Measurements from ENCODE around the gene PLCD3.

PLCD3 gene

DNA sequence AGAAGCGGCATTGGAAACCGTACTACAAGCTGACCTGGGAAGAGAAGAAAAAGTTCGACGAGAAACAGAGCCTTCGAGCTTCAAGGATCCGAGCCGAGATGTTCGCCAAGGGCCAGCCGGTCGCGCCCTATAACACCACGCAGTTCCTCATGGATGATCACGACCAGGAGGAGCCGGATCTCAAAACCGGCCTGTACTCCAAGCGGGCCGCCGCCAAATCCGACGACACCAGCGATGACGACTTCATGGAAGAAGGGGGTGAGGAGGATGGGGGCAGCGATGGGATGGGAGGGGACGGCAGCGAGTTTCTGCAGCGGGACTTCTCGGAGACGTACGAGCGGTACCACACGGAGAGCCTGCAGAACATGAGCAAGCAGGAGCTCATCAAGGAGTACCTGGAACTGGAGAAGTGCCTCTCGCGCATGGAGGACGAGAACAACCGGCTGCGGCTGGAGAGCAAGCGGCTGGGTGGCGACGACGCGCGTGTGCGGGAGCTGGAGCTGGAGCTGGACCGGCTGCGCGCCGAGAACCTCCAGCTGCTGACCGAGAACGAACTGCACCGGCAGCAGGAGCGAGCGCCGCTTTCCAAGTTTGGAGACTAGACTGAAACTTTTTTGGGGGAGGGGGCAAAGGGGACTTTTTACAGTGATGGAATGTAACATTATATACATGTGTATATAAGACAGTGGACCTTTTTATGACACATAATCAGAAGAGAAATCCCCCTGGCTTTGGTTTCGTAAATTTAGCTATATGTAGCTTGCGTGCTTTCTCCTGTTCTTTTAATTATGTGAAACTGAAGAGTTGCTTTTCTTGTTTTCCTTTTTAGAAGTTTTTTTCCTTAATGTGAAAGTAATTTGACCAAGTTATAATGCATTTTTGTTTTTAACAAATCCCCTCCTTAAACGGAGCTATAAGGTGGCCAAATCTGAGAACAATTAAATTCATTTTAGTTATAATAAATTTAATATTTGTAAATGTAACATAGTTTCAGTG lies 17.7 kb upstream of the PLCD3 start:
- DNase-seq, result peak in 1 of 2 experiments; percentile 62

DNA sequence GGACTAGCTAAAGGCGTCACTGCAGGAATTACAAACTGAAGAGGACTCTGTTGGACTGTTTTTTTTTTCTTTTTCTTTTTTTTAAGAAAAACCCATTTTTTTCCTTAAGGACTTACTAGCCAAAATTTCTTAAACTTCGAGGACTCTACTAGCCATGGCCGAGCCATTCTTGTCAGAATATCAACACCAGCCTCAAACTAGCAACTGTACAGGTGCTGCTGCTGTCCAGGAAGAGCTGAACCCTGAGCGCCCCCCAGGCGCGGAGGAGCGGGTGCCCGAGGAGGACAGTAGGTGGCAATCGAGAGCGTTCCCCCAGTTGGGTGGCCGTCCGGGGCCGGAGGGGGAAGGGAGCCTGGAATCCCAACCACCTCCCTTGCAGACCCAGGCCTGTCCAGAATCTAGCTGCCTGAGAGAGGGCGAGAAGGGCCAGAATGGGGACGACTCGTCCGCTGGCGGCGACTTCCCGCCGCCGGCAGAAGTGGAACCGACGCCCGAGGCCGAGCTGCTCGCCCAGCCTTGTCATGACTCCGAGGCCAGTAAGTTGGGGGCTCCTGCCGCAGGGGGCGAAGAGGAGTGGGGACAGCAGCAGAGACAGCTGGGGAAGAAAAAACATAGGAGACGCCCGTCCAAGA lies 16.8 kb upstream of the PLCD3 start:
- DNase-seq, result peak; percentile 63 to 82

DNA sequence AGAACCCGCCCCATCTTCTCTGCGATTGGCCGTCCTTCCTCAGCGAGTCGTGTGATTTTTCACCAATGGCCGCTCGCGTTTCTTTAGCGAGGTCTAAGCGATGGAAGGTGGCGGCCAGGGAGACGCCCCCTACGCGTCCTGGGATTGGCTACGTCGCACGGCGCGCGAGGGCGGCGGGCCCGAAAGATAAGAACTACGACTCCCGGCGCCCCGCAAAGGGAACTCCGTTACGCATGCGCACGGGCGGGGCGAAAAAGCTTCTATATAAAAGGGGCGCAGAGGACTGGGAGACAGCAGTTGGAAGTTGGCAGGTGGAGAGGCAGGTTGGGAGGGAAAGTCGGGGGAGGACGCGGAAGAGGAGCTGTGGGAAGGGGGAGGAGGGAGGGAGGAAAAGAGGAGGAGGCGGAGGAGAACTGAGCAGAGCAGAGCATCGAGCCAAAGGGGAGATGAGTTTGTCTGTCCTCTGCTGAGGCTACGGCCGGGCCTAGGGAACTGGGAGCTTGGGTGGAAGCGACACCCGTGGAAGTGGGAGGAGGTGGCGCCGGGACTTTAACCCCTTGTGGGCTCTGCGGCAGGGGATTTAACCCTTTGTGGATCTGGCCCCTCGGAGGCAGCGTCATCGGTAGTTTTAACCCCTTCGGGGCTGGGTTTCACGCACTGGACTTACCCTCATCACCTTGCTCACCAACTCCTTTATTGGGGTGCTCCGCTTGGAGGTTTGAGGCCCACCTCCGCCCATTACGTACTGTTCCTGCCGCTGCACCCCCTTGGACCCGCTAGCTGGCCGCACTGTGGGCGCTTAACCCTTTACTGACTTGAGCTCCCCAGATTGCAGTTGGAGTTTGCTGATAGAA lies 16.1 kb upstream of the PLCD3 start, which contains the start of gene HEXIM1:
Gene HEXIM1, plus strand, starts transcription at position 293 of the 854 bp plus-strand sequence. CDS start 716 bp downstream, outside the sequence.
- peak; percentile 98 for DNase-seq

DNA sequence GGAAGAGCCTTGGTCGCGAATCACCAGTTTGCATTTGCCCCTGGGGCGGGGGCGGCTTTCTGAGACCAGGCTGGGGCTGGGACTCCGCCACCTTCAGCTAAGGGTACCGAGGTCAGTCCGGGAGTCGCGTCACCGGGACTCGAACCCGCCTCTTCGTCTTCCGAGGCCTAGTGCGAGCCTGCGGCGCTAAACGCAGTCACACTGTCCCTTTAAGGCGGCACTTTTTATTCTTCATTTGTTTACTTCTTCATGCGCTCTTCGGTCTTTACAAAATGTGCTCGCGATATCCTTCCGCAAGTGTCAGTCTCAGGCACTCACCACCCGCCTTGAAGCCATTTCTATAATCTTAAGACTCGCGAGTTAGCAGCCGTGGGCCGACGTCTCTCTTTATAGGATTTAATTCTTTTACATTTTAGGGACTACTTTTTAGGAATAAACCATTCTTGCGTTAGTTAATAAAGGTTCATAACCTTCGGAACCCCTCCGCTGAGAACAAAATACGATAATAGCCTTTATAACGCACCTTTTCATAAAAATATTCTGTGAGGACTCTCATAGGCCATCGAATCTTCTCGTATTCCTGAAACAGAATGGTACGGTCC lies 15.4 kb upstream of the PLCD3 start:
- peak; percentile 94 to 97 for DNase-seq

DNA sequence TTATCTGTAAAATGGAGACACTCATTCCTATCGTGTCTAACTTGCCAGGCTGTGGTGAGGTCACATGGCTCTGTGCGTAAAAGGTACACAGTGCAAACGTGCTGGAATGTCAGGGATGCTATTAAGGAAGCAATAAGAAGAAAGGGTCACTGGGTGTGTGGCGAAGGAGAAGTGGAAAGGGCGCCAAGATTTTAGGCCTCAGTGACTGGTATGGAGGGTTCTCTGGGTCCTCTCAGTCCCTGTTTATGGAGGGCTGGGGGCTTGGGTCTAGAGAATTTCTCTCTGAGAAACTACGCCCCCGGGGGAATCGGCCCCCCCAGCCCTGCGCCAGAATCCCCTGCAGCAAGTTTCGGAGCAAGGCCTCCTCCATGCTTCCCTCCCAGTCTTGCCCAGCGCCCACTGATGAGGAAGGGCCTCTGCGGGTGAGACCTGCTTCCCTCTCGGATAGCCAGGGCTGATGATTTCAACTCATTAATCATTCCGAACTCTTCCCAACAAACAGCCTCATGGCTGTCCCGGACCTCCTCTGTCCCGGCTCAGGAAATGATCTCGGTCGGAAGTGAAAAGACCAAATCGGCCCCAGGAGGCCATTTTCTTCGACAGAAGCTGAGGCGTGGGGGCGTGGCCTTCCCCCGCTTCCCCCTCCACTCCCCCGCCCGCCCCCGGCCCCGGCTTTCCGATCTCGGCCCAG lies 14.7 kb upstream of the PLCD3 start:
- DNase-seq, result peak in 1 of 2 experiments; percentile 81

DNA sequence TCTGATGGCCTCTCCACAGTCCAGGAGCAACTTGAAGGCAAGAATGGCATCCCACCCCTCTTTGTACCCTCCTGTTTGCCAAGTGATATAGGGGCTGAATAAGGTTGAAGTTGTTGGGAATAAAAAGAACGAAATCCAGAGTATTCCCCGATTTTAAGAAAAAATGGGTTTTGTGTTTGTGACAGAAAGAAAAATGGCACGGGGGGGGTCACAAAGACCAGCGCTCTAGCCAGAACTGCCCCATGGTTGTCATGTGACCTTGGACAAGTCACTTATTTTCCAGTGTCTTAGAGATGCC lies 14.2 kb upstream of the PLCD3 start:
- DNase-seq, result no peak

DNA sequence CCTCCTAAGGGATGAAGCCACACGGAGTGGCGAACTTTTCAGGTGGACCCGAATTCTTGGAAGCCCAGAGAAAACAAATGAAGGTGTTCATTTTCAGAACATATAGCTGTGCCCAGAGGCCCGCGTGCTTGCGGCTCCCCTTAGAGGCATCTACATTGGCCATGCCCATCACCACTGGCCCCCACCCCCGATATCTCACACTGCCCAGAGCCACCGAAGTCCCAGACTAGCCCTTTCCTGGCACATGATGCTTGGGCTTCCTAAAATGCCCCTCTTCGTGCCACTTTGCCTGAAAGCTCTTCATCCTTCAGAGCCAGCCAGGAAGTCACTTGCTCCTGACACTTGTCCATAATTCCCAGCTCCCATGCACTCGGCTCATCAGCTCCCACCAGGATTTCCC lies 13.9 kb upstream of the PLCD3 start:
- DNase-seq, result no peak

DNA sequence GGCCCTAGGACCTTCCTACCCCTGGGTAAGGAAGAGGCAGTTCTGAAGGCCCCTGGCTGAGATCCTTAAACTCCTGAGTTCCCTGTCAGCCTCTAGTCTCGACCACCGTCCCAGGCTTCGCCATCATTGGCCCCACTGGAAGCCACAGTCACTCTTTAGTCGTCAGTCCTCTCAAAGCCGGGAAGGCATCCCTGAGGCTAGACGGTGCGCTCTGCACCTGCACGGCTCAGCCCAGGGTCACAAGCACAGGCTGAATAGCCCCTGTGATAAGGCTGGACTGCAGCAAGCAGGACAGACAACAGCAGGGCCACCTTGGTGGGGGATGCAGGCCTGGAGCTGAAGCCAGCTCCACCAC lies 12.7 kb upstream of the PLCD3 start:
- DNase-seq, result no peak

DNA sequence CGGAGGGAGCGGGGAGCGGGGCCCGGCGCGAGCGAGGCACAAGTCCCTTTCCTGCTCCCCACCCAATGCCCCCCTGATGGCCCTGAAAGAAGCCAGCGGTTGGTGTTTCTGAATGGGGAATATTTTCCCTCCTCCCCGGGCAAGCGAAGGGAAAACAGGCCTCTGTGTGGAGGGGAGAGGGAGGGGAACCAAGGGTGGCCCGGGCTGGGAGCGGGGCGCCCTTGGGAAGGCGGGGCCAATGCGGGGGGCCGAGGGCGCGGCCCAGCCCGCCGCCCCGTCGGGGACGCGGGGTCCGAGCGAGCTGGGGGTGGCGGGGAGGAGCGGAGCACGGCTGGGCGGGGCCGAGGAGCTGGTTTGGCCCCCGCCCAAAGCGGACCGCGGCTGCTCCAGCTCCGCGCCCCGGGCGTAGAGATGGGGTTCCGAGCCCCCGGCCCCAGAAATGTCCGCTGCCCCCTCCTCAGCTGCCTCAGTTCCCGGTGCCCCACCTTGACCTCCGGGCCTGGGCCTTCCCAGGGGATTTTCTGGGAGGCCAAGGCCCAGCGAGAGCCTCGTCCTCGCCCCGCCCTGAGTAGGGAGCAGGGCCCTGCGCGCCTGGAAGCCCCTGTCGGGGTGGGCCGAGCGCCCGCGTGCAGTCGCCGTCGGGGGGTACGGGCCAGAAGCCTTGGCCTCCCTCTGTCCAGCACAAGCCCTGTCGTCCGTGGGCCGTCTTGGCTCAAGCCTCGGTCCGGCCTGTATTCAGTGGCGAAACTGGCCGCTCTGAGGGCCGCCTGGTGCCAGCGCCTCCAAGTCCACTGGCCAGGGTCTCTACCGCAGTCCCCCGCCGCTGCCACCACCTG lies 12.1 kb upstream of the PLCD3 start:
- DNase-seq, result no peak

DNA sequence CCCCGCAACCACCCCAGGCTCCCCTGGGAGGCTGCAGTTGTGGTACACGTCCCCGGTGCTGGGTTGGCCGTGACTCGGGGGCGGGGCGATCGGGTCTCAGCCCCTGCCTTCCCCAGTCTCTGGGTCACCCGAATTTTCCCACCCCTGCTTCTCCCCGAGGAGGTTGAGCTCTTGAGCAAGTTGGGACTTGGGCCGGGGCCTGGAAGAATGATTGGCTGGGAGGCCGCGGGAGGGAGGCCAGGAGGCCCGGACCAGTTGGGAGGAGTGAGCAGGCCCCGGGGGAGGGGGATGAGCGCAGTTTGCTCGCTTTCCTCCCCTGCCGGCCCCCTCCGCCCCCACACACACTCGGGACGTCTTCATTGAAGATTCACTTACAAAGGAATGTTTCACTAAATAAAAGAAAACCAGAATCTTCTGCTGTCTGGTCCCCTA lies 11.5 kb upstream of the PLCD3 start:
- DNase-seq, result no peak

DNA sequence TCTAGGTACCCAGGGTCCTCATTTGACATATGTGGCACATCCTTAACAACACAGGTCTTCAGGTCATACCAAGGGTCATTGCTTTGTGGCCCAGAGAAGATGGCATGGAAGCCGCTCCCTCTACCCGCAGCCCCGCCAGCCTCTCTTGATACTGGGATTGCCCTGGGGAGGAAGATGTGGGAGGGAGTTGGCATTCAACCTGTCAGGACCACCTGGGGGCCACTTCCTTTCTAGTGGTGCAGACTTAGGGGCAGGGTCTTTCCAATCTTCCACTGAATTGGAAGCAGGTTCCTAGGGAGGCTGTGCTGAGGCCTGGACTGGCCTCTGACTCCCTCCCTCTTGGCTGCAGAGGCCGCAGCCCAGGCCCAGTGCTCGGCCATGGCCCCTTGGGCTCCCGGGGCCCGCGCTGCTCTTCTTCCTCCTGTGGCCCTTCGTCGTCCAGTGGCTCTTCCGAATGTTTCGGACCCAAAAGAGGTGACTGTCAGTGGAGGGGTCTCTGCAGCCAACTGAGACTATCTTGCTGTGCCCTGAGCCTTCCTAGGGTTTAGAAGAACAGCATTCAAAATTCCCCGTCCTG lies 10.9 kb upstream of the PLCD3 start:
- no peak for DNase-seq

DNA sequence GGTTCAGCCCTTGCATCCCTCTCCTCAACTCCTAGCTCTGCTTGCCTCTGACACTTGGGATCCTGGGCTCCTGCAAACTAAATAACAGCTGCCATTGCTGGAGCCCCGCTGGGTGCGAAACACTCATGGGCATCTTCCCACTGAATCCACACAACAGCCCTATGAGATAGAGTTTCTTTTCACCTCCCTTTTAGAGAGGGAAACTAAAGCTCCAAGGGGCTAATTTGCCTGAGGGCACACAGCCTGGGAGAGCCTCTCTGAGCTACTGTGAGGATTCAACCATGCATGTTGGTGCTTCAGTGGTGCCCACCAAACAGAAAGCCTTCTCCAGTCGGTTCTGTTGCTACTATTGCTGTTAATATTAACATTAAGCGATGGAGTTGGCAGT lies 7.2 kb upstream of the PLCD3 start:
- DNase-seq, result no peak

DNA sequence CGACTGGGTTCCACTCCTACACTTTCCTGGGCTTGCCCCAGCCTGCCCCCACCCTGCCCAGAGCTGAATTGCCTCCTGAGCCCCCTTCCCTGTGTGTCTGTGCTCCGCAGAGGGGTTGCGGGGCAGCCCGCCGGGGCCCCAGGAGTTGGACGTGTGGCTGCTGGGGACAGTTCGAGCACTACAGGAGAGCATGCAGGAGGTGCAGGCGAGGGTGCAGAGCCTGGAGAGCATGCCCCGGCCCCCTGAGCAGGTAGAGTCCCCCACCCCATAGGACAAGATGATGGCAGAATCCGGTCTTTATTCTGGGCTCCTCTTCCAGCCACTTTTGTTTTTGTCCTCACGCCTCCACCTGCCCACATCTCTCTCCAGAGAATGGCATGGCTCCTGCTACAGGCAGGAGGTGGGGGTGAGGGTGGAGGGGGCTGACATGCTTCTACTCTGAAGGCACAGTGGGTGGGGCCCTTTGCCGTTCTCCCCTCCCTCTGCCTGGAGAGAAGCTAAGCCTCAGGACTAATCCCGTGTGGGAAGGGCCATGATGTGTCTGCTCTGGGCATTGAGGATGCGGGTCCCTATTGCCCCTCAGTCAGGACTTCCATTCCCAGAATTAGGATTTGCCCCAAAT lies 6.7 kb upstream of the PLCD3 start:
- no peak for DNase-seq

DNA sequence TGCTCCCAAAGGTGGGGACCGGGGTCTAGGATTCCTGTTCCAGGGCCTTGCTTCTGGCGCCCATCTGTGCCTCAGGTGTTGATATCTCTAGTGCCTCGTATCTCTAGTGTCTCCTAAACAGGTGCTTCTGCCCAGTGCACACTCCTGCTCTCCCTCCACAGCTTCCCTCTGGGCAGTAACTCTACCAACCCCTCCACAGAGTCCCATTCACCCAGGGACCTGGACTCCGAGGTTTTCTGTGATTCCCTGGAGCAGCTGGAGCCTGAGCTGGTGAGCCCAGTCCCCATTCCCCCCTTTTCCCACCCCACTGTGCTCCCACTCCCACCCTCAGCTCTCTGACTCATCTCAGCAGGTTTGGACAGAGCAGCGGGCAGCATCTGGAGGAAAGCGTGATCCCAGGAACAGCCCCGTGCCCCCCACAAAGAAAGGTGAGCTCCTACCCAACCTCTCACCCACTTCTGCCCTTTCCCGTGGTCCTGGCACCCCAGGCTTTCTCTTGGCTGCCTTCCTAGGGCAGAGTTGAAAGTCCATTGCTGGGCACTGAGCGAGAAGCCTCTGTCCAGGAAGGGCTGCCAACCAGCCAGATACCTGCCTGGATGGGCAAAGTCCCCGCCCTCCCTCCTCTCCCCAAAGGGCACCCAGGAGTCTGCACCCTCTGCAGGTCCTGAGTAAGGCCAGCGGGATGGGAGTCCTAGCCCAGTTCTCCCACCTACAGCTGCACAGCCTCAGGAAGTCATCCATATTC lies 5.4 kb upstream of the PLCD3 start:
- DNase-seq, result no peak

DNA sequence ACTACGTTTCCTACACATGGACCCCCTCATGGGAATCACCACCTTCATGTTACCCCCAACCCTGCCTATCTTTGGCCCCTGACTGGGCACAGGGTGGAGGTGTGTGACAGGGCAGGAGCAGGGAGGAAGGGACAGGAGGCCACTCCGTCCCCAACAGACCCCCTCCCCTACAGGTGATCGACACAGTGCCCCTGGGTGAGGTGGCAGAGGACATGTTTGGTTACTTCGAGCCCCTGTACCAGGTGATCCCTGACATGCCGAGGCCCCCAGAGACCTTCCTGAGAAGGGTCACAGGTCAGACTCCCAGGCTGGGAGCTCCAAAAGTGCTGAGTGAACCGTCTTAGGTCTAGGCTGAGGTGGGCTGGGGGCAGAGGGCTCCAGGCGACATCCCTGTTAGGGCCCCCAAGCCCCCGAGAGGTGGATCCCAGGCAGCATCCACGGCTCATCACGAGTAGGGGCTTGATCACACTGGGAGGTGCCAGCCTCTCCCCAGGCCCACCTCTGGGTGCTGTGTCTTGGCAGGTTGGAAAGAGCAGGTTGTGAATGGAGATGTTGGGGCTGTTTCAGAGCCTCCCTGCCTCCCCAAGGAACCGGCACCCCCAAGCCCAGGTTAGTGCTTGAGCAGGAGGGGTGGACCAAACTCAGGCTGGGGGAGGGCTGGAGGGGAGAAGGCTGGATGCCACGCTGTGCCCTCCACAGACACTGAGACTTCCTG lies 4.7 kb upstream of the PLCD3 start:
- no peak for DNase-seq

DNA sequence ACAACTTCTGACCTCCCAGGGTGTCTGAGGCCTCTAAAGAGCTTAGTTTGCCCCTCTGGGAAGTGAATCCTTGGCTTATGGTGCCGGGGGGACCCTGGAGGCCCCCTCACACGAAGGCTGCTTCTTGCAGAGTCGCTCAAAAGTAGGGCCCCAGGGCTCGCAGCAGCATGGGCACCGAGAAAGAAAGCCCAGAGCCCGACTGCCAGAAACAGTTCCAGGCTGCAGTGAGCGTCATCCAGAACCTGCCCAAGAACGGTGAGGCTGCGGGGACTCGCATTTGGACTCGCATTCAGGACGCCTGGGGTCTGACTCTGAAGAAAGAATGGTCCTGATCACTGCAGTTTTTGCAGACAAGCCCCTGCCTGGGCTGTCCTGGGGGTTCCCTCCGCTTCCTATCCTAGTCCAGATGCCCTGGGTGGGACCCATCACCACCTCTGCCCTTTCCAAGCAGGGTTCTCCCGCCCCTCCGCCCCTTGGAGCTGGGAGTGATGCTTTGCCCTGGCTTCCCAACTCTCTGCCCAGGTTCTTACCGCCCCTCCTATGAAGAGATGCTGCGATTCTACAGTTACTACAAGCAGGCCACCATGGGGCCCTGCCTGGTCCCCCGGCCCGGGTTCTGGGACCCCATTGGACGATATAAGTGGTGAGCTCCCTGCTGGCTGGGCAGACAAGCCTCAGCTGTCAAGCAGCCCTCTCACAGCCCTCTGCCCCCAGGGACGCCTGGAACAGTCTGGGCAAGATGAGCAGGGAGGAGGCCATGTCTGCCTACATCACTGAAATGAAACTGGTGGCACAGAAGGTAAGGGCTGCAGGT lies 3.9 kb upstream of the PLCD3 start:
- DNase-seq, result no peak

DNA sequence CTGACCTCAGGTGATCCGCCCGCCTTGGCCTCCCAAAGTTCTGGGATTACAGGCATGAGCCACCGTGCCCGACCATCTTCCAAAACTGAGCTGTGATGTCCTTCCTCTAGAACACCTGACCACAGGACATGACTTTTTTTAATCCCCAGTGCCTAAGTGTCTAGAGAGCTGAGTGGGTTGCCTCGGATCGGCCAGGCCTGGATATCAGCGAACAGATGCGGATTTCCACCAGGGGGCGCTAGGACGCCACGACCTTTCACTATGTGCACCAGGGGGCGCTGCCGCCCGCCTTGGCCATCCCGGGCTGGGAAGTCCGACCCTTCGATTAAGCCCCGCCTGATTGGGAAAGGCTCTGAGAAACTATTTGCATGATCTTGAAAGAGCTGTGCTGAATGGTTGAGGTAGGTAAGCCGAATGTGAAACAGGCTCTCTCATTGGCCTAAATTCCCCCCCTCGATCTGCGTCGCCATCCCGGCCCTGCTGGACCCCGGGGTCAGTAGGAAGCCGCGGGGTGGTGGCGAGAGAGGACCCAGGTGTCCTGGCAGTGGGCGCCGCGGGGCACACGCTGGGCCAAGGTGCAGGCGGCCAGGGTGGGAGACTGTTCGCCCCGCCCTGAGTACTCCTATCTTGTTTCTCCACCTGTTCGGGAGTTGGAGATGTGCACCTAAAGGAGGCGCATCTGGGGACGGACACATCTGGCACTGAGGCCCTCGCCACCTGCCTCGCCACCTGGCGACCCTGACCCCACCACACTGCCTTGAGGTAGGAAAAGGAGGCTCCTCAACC lies 3.1 kb upstream of the PLCD3 start, which contains the start of gene ACBD4:
Gene ACBD4, plus strand, starts transcription at position 496 of the 786 bp plus-strand sequence. CDS start 458 bp downstream, outside the sequence.
- DNase-seq, result peak; percentile 94 to 97
